OCI-LY1 (cell line): ENCODE results near the gene SPAG6.

Source experiments
- H2AFZ ChIP-seq: fragments of 200-600 bp; sonication (generic), shearing (Covaris generic); 2 replicates; pipeline ENCODE4 v1.6.0; 2014; ENCODE audit warnings: antibody characterized with exemption, mild to moderate bottlenecking, low read length
- H3F3A ChIP-seq: fragments of 200-600 bp; sonication (generic), shearing (Covaris generic); 2 replicates; pipeline ENCODE4 v1.6.0; 2014; ENCODE audit warnings: mild to moderate bottlenecking, antibody characterized with exemption, low read length, moderate library complexity; ENCODE audit not compliant: insufficient read depth
- H3K27ac ChIP-seq: fragments of 200-600 bp; sonication (generic); 2 replicates; pipeline ENCODE4 v1.5.1; 2014; ENCODE audit warnings: low read length, mixed run types, mild to moderate bottlenecking, low read depth; ENCODE audit not compliant: poor library complexity, severe bottlenecking
- H3K27me3 ChIP-seq: fragments of 200-600 bp; sonication (generic); 2 replicates; pipeline ENCODE4 v1.6.0; 2014; ENCODE audit warnings: antibody characterized with exemption, mild to moderate bottlenecking, low read length, moderate library complexity; ENCODE audit not compliant: insufficient read depth
- H3K36me3 ChIP-seq: fragments of 200-600 bp; sonication (generic); 2 replicates; pipeline ENCODE4 v1.6.1; 2014; ENCODE audit warnings: mild to moderate bottlenecking, antibody characterized with exemption, low read length, moderate library complexity, mixed read lengths; ENCODE audit not compliant: insufficient read depth
- H3K4me1 ChIP-seq: fragments of 200-600 bp; sonication (generic); 2 replicates; pipeline ENCODE4 v1.5.1; 2014; ENCODE audit warnings: mild to moderate bottlenecking, low read length, moderate library complexity; ENCODE audit not compliant: insufficient read depth, severe bottlenecking
- H3K4me2 ChIP-seq: fragments of 200-600 bp; sonication (generic), shearing (Covaris generic); 2 replicates; pipeline ENCODE4 v1.6.1; 2014; ENCODE audit warnings: low read length
- H3K4me3 ChIP-seq: fragments of 200-600 bp; sonication (generic); 2 replicates; pipeline ENCODE4 v1.5.1; 2014; ENCODE audit warnings: low read length, low read depth, mild to moderate bottlenecking, mixed read lengths; ENCODE audit not compliant: poor library complexity, severe bottlenecking
- H3K79me2 ChIP-seq: fragments of 200-600 bp; shearing (Covaris generic); 2 replicates; pipeline ENCODE4 v1.6.1; 2016; ENCODE audit warnings: mixed run types, low read length, mixed read lengths; ENCODE audit not compliant: insufficient read depth
- H3K9ac ChIP-seq: fragments of 200-600 bp; sonication (generic), shearing (Covaris generic); 2 replicates; pipeline ENCODE4 v1.6.1; 2014; ENCODE audit warnings: mild to moderate bottlenecking, low read length, mixed read lengths
- H3K9me2 ChIP-seq: fragments of 200-600 bp; sonication (generic), shearing (Covaris generic); 2 replicates; pipeline ENCODE4 v1.6.1; 2014; ENCODE audit warnings: low read depth, mild to moderate bottlenecking, low read length, mixed read lengths
- H3K9me3 ChIP-seq: fragments of 200-600 bp; shearing (Covaris generic); 2 replicates; pipeline ENCODE4 v1.6.1; 2014; ENCODE audit warnings: low read length, mixed read lengths
- H4K20me1 ChIP-seq: fragments of 200-600 bp; sonication (generic), shearing (Covaris generic); 2 replicates; pipeline ENCODE4 v1.6.0; 2016; ENCODE audit warnings: mild to moderate bottlenecking, low read length; ENCODE audit not compliant: insufficient read depth
- CTCF ChIP-seq: fragments of 200-600 bp; sonication (generic), shearing (Covaris generic); IDR thresholded peaks from 2 replicates; pipeline ENCODE4 v1.5.1; 2017; ENCODE audit warnings: mild to moderate bottlenecking, antibody characterized with exemption, low read length, moderate library complexity, mixed read lengths
- EZH2 ChIP-seq: fragments of 200-600 bp; sonication (generic), shearing (Covaris generic); IDR thresholded peaks from 2 replicates; pipeline ENCODE4 v1.8.0; 2017; ENCODE audit warnings: borderline replicate concordance, mixed run types, mild to moderate bottlenecking, antibody characterized with exemption, low read length, moderate library complexity, mixed read lengths

Gene SPAG6

GRCh38 chr10:22368402-22368801 lies 23.1 kb downstream of the SPAG6 start:
- no peaks in the 10 kb centered on the region for H3K9me2 ChIP-seq
- no peaks in the 10 kb centered on the region for H3K36me3 ChIP-seq
- H3K4me3 ChIP-seq, result no peak overlapping the region
- no peaks in the 10 kb centered on the region for H4K20me1 ChIP-seq
- H3K4me1 ChIP-seq, result no peaks in the 10 kb centered on the region
- no peak overlapping the region for H3K27ac ChIP-seq
- no peaks in the 10 kb centered on the region for H3K27me3 ChIP-seq
- H3F3A ChIP-seq, result no peaks in the 10 kb centered on the region
- H3K9me3 ChIP-seq, result no peaks in the 10 kb centered on the region
- H3K9ac ChIP-seq, result no peak overlapping the region
- TF ChIP-seq CTCF, result no peak
- TF ChIP-seq EZH2, result no peak
- no peak overlapping the region for H2AFZ ChIP-seq
- H3K79me2 ChIP-seq, result no peaks in the 10 kb centered on the region
- no peak overlapping the region for H3K4me2 ChIP-seq

DNA sequence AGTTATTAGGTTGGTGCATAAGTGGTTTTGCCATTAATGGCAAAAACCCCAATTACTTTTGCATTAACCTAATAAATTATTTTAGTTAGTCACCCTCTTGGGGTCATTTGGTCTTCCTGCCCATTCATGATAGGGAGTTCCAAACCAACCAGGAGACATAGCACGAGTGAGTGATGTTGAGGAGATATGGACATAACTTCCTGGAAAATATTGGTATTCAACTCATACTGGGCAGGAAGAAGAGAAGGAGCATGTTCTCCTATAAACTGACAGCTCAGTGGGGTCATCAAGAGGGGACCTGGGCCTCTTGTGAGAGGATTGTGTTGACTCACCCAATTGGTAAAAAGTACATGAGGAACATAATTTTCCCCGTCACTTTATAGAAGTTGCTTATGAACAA lies 23.7 kb downstream of the SPAG6 start:
- Histone ChIP-seq H3K9ac (no peak overlapping the region), H3K27me3 (no peaks in the 10 kb centered on the region), H4K20me1 (no peaks in the 10 kb centered on the region), H3F3A (no peaks in the 10 kb centered on the region), H3K9me3 (no peaks in the 10 kb centered on the region), H3K4me1 (no peaks in the 10 kb centered on the region), H3K27ac (no peak overlapping the region), H3K79me2 (no peaks in the 10 kb centered on the region), H3K4me2 (no peak overlapping the region), H3K36me3 (no peaks in the 10 kb centered on the region), H3K9me2 (no peaks in the 10 kb centered on the region), H2AFZ (no peak overlapping the region), H3K4me3 (no peak overlapping the region)
- no peak for TF ChIP-seq CTCF
- no peak for TF ChIP-seq EZH2

GRCh38 chr10:22369434-22370072 lies 24.3 kb downstream of the SPAG6 start:
- H2AFZ ChIP-seq, result no peak overlapping the region
- no peaks in the 10 kb centered on the region for H3K27me3 ChIP-seq
- TF ChIP-seq CTCF, result no peak
- no peak overlapping the region for H3K9ac ChIP-seq
- H4K20me1 ChIP-seq, result no peaks in the 10 kb centered on the region
- H3K79me2 ChIP-seq, result no peaks in the 10 kb centered on the region
- no peaks in the 10 kb centered on the region for H3K4me1 ChIP-seq
- no peaks in the 10 kb centered on the region for H3K9me2 ChIP-seq
- H3K36me3 ChIP-seq, result no peaks in the 10 kb centered on the region
- H3K27ac ChIP-seq, result no peak overlapping the region
- H3K4me2 ChIP-seq, result no peak overlapping the region
- no peak overlapping the region for H3K4me3 ChIP-seq
- no peaks in the 10 kb centered on the region for H3F3A ChIP-seq
- H3K9me3 ChIP-seq, result no peaks in the 10 kb centered on the region
